ENCODE data around the gene GATAD1. TPM values are rescaled to one million over a fixed set of nuclear protein-coding genes. Genes with fewer than 3 reads are reported as not detected.

The GATAD1 gene, protein sequence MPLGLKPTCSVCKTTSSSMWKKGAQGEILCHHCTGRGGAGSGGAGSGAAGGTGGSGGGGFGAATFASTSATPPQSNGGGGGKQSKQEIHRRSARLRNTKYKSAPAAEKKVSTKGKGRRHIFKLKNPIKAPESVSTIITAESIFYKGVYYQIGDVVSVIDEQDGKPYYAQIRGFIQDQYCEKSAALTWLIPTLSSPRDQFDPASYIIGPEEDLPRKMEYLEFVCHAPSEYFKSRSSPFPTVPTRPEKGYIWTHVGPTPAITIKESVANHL
- 10 to 100 TPM; 10.0 to 16.8 (median 14.2) TPM for total RNA-seq
- polyA plus RNA-seq = 10 to 100 TPM; 10.0 to 25.2 TPM
- long read RNA-seq, donor 1, partial matches to known transcripts = 4 of 14 reads
- long read RNA-seq, donor 1, other reads (novel, unspliced or antisense) = 4 of 14 reads
- long read RNA-seq, donor 2, transcript GATAD1-201 (5 exons, 3,962 nt) = major isoform, 5 of 18 reads
- long read RNA-seq, donor 2, partial matches to known transcripts = 3 of 18 reads
- long read RNA-seq, donor 2, other reads (novel, unspliced or antisense) = 5 of 18 reads
- long read RNA-seq, donor 3, partial matches to known transcripts = 2 of 7 reads
- long read RNA-seq, donor 3, other reads (novel, unspliced or antisense) = 3 of 7 reads

DNA sequence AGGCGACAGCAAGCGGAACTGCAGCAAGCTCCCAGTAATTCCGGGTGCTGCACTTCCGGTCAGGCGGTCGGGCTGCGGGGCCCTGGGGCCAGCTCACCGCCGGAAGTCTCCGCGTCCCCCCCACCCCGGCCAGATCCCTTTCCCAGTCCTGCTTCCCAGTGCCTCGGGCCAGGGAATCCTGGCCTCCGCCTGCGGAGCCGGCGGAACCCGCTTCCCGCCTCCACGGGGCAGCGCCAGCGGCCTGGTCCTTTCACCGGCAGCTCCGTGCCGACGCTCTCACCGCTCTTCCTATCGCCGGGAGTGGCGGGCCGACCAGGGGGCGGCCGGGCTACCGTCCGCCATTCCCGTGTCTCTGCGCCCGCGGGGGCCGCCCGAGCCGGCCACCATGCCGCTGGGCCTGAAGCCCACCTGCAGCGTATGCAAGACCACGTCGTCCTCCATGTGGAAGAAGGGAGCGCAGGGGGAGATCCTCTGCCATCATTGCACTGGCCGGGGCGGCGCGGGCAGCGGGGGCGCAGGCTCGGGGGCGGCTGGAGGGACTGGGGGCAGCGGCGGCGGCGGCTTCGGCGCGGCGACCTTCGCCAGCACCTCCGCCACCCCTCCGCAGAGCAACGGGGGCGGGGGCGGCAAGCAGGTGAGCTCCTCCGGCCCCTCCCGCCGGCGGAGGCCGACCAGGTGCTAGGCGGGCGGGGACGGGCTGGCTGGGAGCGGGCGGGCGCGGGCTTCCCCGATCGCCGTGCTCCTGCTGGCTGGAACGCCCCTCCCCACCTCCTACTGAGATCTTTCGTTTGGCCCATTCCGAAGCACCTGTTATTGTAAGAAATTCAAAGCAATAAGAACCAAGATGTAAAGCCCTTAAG lies at the start of gene GATAD1:
TSS of gene GATAD1 (plus strand) at position 138 of the 860 bp plus-strand sequence. CDS start at position 386, 248 bp downstream.
- peak within 1 kb of the TSS; percentile 67 to 99 (median 96) for H3K27ac ChIP-seq
- TF ChIP-seq, protein P1, sequence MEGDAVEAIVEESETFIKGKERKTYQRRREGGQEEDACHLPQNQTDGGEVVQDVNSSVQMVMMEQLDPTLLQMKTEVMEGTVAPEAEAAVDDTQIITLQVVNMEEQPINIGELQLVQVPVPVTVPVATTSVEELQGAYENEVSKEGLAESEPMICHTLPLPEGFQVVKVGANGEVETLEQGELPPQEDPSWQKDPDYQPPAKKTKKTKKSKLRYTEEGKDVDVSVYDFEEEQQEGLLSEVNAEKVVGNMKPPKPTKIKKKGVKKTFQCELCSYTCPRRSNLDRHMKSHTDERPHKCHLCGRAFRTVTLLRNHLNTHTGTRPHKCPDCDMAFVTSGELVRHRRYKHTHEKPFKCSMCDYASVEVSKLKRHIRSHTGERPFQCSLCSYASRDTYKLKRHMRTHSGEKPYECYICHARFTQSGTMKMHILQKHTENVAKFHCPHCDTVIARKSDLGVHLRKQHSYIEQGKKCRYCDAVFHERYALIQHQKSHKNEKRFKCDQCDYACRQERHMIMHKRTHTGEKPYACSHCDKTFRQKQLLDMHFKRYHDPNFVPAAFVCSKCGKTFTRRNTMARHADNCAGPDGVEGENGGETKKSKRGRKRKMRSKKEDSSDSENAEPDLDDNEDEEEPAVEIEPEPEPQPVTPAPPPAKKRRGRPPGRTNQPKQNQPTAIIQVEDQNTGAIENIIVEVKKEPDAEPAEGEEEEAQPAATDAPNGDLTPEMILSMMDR (IDR thresholded peaks at IDR 0.05) = peak; percentile 82 to 97 (median 92)
- peaks cover 0 to 16% (median 13%) of the 10 kb centered on the region in 9 donors for H3K4me1 ChIP-seq
- peak within 1 kb of the TSS; percentile 75 to 100 (median 96) for H3K4me3 ChIP-seq
- intact Hi-C loops (cut with DNase I) = loop anchor here in 7 of 10 donors (1.0 to 10.0 kb wide), 10 partner anchors 23 to 573 kb away; partner anchors contain the start of genes ANKIB1 (in 5 of the 7), KRIT1 (in 5 of the 7), CYP51A1 (in 3 of the 7) and LRRD1 (in 3 of the 7)
- DNase-seq (peak; percentile 91 to 92), ATAC-seq (peak; percentile 98 to 100 (median 99))
- H3K9me3 ChIP-seq = no peaks in the 10 kb centered on the region
- peaks cover 0 to 40% (median 24%) of the 10 kb centered on the region in 9 donors for H3K36me3 ChIP-seq
- 1% methylated on average over 77 to 87 of the region's 87 CpGs for WGBS, 2 donors
- H3K27me3 ChIP-seq = no peaks in the 10 kb centered on the region

DNA sequence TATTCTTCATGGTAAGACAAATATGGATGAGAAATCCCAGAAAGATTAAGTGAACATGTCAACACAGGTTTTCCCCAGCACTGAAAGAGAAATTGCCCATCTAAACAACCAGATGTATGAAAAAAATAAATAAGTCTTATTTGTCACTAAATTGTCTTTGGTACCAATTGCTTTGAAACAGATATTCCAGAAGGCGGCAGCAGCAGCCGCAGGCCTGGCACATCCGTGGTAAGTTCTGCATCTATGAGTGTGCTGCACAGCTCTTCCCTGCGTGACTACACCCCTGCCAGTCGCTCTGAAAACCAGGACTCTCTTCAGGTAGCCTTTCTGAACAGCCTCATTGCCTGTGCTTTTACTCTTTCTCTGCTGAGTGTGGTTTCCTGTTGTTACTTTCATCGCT lies 49.7 kb upstream of the GATAD1 start:
- DNase-seq = no peak
- intact Hi-C loops (cut with DNase I) = no loop called here
- H3K4me3 ChIP-seq = no peak overlapping the region
- no peak overlapping the region for H3K27ac ChIP-seq
- H3K36me3 ChIP-seq = peaks cover 0 to 90% (median 22%) of the 10 kb centered on the region in 9 donors
- H3K4me1 ChIP-seq = no peaks in the 10 kb centered on the region
- WGBS, 2 donors = 94 to 96% methylated on average over 6 of the region's 6 CpGs
- H3K27me3 ChIP-seq = no peaks in the 10 kb centered on the region
- TF ChIP-seq, protein P1 (IDR thresholded peaks at IDR 0.05) = no peak
- no peak for ATAC-seq
- H3K9me3 ChIP-seq = no peaks in the 10 kb centered on the region

DNA sequence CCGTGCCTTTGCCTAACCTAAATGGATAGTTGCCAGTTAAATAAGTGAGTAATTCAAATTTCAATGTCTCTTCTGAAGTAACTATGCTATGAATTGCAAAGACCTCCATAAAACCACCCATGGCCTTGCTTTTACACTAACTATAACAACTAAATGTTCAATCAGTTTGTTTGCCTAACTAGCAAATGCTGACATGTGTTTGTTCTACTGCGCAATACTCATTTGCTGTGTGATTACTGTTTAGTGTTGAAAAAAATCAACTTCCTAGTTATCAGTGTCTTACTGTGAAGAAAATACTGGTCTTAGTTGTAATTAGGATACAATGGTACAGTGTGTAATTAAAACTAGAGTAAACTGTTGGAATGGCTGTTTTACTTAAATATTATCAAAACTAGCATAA lies 47.3 kb upstream of the GATAD1 start:
- no peak for ATAC-seq
- H3K36me3 ChIP-seq = peaks cover 0 to 80% (median 22%) of the 10 kb centered on the region in 9 donors
- DNase-seq = no peak

More for the DNA sequence above, 47.3 kb upstream of the GATAD1 start:
- intact Hi-C loops (cut with DNase I) = no loop called here
- no peak overlapping the region for H3K27ac ChIP-seq
- H3K4me3 ChIP-seq = no peak overlapping the region
- 94 to 98% methylated on average over 2 of the region's 2 CpGs for WGBS, 2 donors
- H3K27me3 ChIP-seq = no peaks in the 10 kb centered on the region
- H3K4me1 ChIP-seq = no peaks in the 10 kb centered on the region
- H3K9me3 ChIP-seq = no peaks in the 10 kb centered on the region
- TF ChIP-seq, protein P1 (IDR thresholded peaks at IDR 0.05) = no peak
